Fibroblast of lung (primary cell): Measurements from ENCODE around the gene FREM2.

Source experiments
- EZH2 ChIP-seq: IDR thresholded peaks from 2 replicates; pipeline ENCODE4 v1.5.1; 2012; ENCODE audit warnings: low read length, control low read depth, mild to moderate bottlenecking; ENCODE audit errors: missing control alignments
- TF ChIP-seq, protein P1 (sequence below), 2 donors: IDR thresholded peaks in 1 of 2; conservative IDR thresholded peaks in 1 of 2; 1 replicate in 1 of 2; 2 replicates in 1 of 2; pipeline ENCODE4 v1.5.1; 2011 to 2012; ENCODE audit warnings: low read length in 2 of 2, control low read depth in 1 of 2, inconsistent platforms in 1 of 2, low read depth in 1 of 2, mild to moderate bottlenecking in 1 of 2

DNA sequence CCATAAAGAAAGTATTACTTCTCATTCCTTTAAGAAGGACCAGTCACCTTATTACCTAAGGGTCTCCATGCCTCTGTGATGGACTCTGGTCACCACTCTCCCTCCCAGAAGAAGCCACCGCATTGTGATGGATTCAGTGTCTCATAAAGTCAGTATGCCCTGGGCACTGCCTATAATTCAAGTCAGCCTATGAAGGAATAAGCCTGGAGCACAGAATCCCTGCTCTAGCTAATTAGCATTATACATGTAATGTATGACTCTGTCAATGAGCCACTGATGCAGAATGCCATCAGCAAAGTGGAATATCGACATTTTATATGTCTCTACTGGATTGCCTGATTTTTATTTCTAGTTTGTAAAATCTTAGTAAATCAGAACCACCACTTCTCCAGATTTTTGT is 14.9 kb upstream of the FREM2 start:
- TF ChIP-seq, protein P1, sequence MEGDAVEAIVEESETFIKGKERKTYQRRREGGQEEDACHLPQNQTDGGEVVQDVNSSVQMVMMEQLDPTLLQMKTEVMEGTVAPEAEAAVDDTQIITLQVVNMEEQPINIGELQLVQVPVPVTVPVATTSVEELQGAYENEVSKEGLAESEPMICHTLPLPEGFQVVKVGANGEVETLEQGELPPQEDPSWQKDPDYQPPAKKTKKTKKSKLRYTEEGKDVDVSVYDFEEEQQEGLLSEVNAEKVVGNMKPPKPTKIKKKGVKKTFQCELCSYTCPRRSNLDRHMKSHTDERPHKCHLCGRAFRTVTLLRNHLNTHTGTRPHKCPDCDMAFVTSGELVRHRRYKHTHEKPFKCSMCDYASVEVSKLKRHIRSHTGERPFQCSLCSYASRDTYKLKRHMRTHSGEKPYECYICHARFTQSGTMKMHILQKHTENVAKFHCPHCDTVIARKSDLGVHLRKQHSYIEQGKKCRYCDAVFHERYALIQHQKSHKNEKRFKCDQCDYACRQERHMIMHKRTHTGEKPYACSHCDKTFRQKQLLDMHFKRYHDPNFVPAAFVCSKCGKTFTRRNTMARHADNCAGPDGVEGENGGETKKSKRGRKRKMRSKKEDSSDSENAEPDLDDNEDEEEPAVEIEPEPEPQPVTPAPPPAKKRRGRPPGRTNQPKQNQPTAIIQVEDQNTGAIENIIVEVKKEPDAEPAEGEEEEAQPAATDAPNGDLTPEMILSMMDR (conservative IDR thresholded peaks at IDR 0.05 in 1 of 2, IDR thresholded peaks at IDR 0.05 in 1 of 2; ENCODE audit: low read depth in 1 of 2, low read length in 2 of 2), result no peak
- no peak for TF ChIP-seq EZH2
